KBM-7 (cell line): ENCODE measurements around the gene RRP8.

ENCODE experiments used
- DNase-seq: peaks from one replicate; pipeline ENCODE4 v3.0.0-alpha.2; 2015
- in situ Hi-C: fragments of 300-500 bp; cut with MboI; formaldehyde crosslinking; loops from 2 replicates; pipeline ENCODE4 v1.14.3; 2020; ENCODE audit warnings: low sequenced_read_pairs, low pct_unique_long_range_greater_than_20kb, mixed read lengths

The RRP8 gene

GRCh38 chr11:6557063-6557462 lies 46.4 kb downstream of the RRP8 start:
- no peak for DNase-seq
- in situ Hi-C loops, result no loop called here

- no peak for DNase-seq
- in situ Hi-C loops, result no loop called here
These were observed 47.1 kb downstream of the RRP8 start for GRCh38 chr11:6556139-6556949.

GRCh38 chr11:6554828-6555706 lies 48.3 kb downstream of the RRP8 start:
- in situ Hi-C loops, result no loop called here
- DNase-seq, result no peak

GRCh38 chr11:6553634-6554033 lies 49.8 kb downstream of the RRP8 start:
- in situ Hi-C loops, result no loop called here
- DNase-seq, result no peak

GRCh38 chr11:6548641-6549040 lies 54.8 kb downstream of the RRP8 start:
- in situ Hi-C loops, result loop anchor here (10.0 kb wide), 1 partner anchor 56 kb away; the partner anchor contains the start of genes ILK and RRP8

GRCh38 chr11:6548121-6548520 lies 55.3 kb downstream of the RRP8 start:
- DNase-seq, result no peak
- in situ Hi-C loops, result loop anchor here (10.0 kb wide), 1 partner anchor 57 kb away; the partner anchor contains the start of genes ILK and RRP8

More at GRCh38 chr11:6548641-6549040, 54.8 kb downstream of the RRP8 start:
- no peak for DNase-seq

GRCh38 chr11:6547177-6547576 lies 56.2 kb downstream of the RRP8 start:
- in situ Hi-C loops, result loop anchor here (10.0 kb wide), 1 partner anchor 58 kb away; the partner anchor contains the start of genes ILK and RRP8
- DNase-seq, result no peak

- in situ Hi-C loops, result loop anchor here (10.0 kb wide), 1 partner anchor 58 kb away; the partner anchor contains the start of genes ILK and RRP8
- DNase-seq, result no peak
These were observed 56.7 kb downstream of the RRP8 start for GRCh38 chr11:6546735-6547134.

GRCh38 chr11:6545917-6546605 lies 57.4 kb downstream of the RRP8 start:
- DNase-seq, result no peak
- in situ Hi-C loops, result loop anchor here (10.0 kb wide), 1 partner anchor 59 kb away; the partner anchor contains the start of genes ILK and RRP8
